Thymus (tissue), 11 donors: ENCODE results near the gene ACTG2. TPM values are rescaled to one million over a fixed set of nuclear protein-coding genes. Genes with fewer than 3 reads are reported as not detected.
"Not testable (repeated sequence)": the region's sequence is repeated elsewhere in the genome, so short reads cannot be mapped to it uniquely, and the experiment has no call there.

Experiments
- DNase-seq, 9 donors: peaks; one replicate each; pipeline ENCODE4 v3.0.0-alpha.2; 2013; ENCODE audit warnings: low spot score in 9 of 9, low read depth in 6 of 9, missing footprints in 1 of 9
- H3K27ac ChIP-seq, 2 donors: one replicate each; pipeline ENCODE4 v1.5.1; 2013; ENCODE audit warnings: control low read depth in 1 of 2, low read depth in 1 of 2, low read length in 1 of 2, mild to moderate bottlenecking in 1 of 2, moderate library complexity in 1 of 2
- H3K27me3 ChIP-seq, 2 donors: one replicate each; pipeline ENCODE4 v1.5.1; 2013; ENCODE audit warnings: low read length in 1 of 2; ENCODE audit not compliant: control insufficient read depth in 2 of 2, insufficient read depth in 1 of 2
- H3K36me3 ChIP-seq, 2 donors: one replicate each; pipeline ENCODE4 v1.5.1; 2013; ENCODE audit warnings: low read length in 1 of 2, mild to moderate bottlenecking in 1 of 2, moderate library complexity in 1 of 2; ENCODE audit not compliant: control insufficient read depth in 2 of 2, insufficient read depth in 2 of 2
- H3K4me1 ChIP-seq, 2 donors: one replicate each; pipeline ENCODE4 v1.5.1; 2013; ENCODE audit warnings: low read length in 2 of 2; ENCODE audit not compliant: control insufficient read depth in 2 of 2, insufficient read depth in 2 of 2
- H3K4me3 ChIP-seq, 2 donors: one replicate each; pipeline ENCODE4 v1.5.1; 2013; ENCODE audit warnings: low read length in 2 of 2, control low read depth in 1 of 2, mild to moderate bottlenecking in 1 of 2
- H3K9me3 ChIP-seq, 2 donors: one replicate each; pipeline ENCODE4 v1.5.1; 2013; ENCODE audit warnings: low read length in 1 of 2, mild to moderate bottlenecking in 1 of 2; ENCODE audit not compliant: control insufficient read depth in 2 of 2, insufficient read depth in 1 of 2
- WGBS: extraction: QIAGEN DNeasy Blood & Tissue Kit; methylation state at CpG from one replicate; pipeline ENCODE4 v1.1.7; 2013; 5-methylcytosine and 5-hydroxymethylcytosine counted together
- polyA plus RNA-seq: library from polyadenylated mRNA; stranded (reverse); fragments of 200-250 nt; gene quantifications from one replicate; pipeline ENCODE4 v1.2.3, GENCODE V29; 2013
- total RNA-seq: library from RNA; stranded (reverse); fragments of 120-200 nt; gene quantifications from one replicate; pipeline ENCODE4 v1.2.4, GENCODE V29; 2013
- donor health status: healthy.

ACTG2 gene
- total and polyA plus RNA-seq, 2 donors = 0.61 to 45.1 TPM

DNA sequence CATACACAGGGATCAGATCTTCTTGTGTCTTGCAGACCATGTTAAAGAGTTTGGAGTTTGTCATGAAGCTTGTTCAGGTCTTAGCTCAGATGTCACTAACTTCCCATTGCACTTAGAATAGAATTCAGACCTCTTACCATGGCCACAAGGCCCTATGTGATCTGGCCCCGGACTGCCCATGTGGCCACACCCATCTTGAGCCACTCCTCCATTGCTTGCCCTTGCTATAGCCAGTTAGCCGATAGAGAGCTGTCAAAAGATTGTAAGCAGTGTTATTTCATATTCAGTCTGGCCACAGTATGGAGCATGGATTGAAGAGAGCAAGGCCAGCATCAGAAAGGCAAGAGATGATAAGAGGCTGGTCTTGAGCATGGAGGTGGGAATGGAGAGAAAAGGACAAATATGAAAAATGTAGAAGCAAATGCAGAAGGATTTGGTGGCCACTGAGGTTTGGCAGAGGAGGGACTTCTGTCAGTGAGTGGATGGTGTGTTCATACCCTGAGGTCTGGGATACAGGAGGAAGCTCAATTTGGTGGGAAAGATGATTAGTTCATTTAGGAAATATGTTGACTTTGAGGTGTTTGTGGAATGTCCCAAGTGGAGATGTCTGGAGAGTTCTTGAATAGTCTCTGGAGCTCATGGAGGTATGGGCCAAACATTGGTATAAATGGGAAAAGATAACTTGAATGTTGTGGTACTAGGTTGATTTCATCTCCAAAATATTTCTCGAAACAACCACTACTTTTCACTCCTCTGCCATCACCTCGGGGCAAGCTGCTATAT, 44.5 kb downstream of the ACTG2 start:
- Histone ChIP-seq H3K27me3 (no peaks in the 10 kb centered on the region), H3K27ac (no peak overlapping the region), H3K36me3 (peaks cover 8 to 55% of the 10 kb centered on the region in 2 donors), H3K4me3 (no peak overlapping the region), H3K9me3 (no peaks in the 10 kb centered on the region), H3K4me1 (peaks cover 3 to 6% of the 10 kb centered on the region in 2 donors)
- WGBS = 96% methylated on average over 4 of the region's 4 CpGs
- DNase-seq = no peak

DNA sequence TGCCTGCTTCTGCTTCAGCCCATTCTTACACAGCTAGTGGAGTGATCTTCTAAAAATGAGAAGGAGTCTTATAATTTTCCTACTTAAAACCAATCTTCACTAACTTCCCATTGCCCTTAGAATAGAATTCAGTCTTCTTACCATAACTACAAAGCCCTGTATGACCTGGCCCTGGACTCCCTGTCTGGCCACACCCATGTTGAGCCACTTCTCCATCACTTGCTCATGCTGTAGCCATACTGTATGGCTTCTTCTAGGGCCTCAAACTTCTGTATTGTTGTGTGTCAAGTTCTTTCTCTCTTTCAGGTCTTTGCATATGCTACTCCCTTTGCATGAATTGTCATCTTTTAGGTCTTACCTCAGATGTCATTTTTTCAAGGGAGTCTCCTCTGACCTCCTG, 45.1 kb downstream of the ACTG2 start:
- H3K4me3 ChIP-seq = no peak overlapping the region

DNA sequence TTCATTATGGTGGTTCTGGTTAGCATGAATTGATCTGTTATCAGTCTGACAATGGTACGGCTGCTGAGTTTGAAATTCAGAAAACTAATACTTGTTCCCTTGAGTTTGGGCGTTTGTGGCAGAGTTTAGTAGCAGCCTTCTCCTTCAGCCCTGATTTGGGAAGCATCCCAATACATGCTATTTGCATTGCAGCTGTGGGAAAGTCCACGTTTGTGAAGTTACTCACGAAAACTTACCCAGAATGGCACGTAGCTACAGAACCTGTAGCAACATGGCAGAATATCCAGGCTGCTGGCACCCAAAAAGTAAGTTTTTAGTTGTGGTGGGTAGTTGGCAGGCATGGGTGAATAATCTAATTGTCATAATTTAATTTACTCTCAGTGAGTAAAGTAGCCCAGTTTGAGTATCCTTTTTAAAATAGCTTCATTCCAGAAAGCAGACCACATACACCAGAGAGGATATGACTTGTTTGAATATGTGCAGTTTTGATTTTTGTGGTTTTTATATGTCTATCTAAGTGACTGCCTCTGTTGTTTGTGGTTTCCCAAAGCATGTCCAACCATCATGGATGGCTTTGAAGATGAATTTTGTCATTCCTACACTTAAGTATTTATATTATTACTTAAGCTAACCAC, 46.0 kb downstream of the ACTG2 start:
- peaks cover 5 to 46% of the 10 kb centered on the region in 2 donors for H3K36me3 ChIP-seq
- peaks cover 3 to 6% of the 10 kb centered on the region in 2 donors for H3K4me1 ChIP-seq
- no peaks in the 10 kb centered on the region for H3K9me3 ChIP-seq
- no peaks in the 10 kb centered on the region for H3K27me3 ChIP-seq
- no peak overlapping the region for H3K4me3 ChIP-seq
- no peak for DNase-seq
- WGBS = 96% methylated on average over 5 of the region's 5 CpGs
- H3K27ac ChIP-seq = no peak overlapping the region

More for the DNA sequence above, 45.1 kb downstream of the ACTG2 start:
- DNase-seq = no peak
- peaks cover 8 to 48% of the 10 kb centered on the region in 2 donors for H3K36me3 ChIP-seq
- H3K9me3 ChIP-seq = no peaks in the 10 kb centered on the region
- H3K4me1 ChIP-seq = peaks cover 3 to 6% of the 10 kb centered on the region in 2 donors
- no peaks in the 10 kb centered on the region for H3K27me3 ChIP-seq
- H3K27ac ChIP-seq = no peak overlapping the region

DNA sequence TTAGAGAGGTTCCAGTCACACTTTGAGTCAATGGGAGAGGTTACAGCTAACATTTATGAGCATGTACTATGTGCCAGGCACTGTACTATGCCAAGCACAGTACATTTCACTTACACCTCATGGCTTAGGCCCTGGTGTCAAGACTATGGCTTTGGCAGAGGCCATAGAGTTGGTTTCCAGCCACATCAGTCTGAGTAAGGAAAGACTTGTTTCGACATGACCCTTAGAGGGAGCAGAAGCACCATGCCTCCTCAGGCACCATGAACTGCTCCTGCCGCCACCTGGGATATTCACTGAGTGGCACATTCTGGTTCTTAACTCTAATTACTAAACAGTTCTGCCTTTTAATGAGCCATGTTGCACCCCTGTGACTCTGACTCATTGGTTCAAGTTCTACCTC, 46.6 kb downstream of the ACTG2 start:
- Histone ChIP-seq H3K27ac (no peak overlapping the region), H3K27me3 (no peaks in the 10 kb centered on the region), H3K4me3 (no peak overlapping the region), H3K36me3 (peaks cover 5 to 52% of the 10 kb centered on the region in 2 donors), H3K9me3 (no peaks in the 10 kb centered on the region), H3K4me1 (peaks cover 3 to 6% of the 10 kb centered on the region in 2 donors)
- peak in 1 of 9 donors; percentile 29 for DNase-seq
- 83% methylated on average over 2 of the region's 2 CpGs for WGBS

DNA sequence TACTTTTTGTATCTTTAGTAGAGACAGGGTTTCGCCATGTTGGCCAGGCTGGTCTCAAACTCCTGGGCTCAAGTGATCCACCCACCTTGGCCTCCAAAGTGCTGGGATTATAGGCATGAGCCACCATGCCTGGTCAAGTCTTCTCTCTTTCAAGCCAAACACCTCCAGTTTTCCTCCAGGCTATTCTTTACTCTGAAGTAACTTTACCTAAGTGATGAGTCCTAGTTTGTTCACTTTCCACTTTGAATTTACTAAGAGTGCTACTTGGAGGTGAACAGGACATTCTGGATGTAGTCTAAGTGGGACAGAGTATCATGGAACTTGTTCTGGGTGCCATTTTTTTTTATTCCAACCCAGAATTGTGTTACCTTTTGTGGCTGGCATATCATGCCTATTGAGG, 47.3 kb downstream of the ACTG2 start:
- H3K27ac ChIP-seq, H3K9me3 ChIP-seq, H3K4me3 ChIP-seq, H3K27me3 ChIP-seq, DNase-seq, H3K4me1 ChIP-seq: not testable (repeated sequence)
- H3K36me3 ChIP-seq = peaks cover 10 to 57% of the 10 kb centered on the region in 2 donors
- 100% methylated on average over 1 of the region's 1 CpG for WGBS

DNA sequence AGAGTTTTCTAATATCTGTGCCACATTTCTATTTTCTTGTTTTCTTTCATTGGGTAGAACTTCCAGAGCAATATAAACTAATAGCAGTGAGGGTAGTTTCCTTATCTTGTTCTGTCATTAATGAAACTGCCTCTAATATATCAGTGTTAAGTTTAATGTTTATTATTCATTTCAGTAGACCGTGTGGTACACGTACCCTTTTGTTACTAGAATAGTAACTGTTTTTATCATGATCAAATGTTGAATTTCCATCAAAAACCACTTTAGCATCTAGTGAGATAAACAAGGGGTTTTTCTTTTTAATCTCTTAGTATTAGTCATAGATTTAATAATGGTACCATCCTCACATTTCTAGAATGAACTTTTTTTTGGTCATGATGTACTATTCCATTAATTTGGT, 49.9 kb downstream of the ACTG2 start:
- no peak for DNase-seq
- Histone ChIP-seq H3K4me1 (peaks cover 3 to 6% of the 10 kb centered on the region in 2 donors), H3K27ac (no peak overlapping the region), H3K4me3 (no peak overlapping the region), H3K36me3 (peaks cover 20 to 60% of the 10 kb centered on the region in 2 donors), H3K9me3 (no peaks in the 10 kb centered on the region), H3K27me3 (no peaks in the 10 kb centered on the region)
- 94% methylated on average over 2 of the region's 2 CpGs for WGBS

DNA sequence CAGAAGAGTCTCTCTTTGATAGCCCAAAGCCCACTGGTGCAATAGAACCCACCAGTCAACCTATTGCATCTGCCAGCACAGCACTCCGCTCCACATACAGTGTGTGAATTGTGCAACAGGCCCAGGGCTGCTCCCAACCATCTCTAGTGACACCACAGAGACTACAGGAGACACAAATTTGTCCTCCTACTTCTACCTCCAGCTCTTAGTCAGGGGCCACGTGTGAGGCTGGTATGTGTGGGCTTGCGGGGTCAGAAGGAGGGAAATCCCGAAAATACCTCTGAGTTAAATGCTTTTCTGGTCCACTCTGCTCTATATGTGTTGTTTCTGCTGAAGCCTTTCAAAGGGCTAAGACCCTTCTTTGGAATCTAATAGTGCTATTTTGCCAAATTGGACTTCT, 51.9 kb downstream of the ACTG2 start:
- no peaks in the 10 kb centered on the region for H3K9me3 ChIP-seq
- no peak for DNase-seq
- no peaks in the 10 kb centered on the region for H3K27me3 ChIP-seq
- peaks cover 0 to under 1% of the 10 kb centered on the region in 2 donors for H3K4me1 ChIP-seq
- no peak overlapping the region for H3K27ac ChIP-seq
- no peak overlapping the region for H3K4me3 ChIP-seq
- H3K36me3 ChIP-seq = peaks cover 31 to 69% of the 10 kb centered on the region in 2 donors
- WGBS = 91% methylated on average over 4 of the region's 4 CpGs

DNA sequence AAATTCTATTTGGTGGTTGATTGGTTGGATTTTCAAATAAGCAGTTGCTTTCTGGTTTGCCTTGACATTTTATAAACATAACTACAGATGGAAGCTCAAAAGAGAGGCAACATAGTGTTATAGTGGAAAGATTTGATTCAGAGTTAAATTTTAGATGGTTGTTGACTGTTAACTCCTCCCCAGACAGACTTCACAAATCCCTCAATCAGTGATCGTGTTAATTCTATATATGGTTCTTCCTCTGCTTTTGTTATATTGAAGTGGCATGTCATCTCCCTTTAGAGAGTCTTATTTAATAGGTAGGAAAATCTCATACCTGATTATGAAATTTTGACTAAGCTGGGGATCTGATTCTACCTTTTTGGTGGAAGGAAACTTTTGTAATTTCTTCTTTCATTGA, 53.4 kb downstream of the ACTG2 start:
- WGBS = 91% methylated on average over 1 of the region's 1 CpG
- Histone ChIP-seq H3K4me3 (no peak overlapping the region), H3K27ac (no peak overlapping the region), H3K27me3 (no peaks in the 10 kb centered on the region), H3K9me3 (no peaks in the 10 kb centered on the region), H3K4me1 (no peaks in the 10 kb centered on the region), H3K36me3 (peaks cover 35 to 74% of the 10 kb centered on the region in 2 donors)
- no peak for DNase-seq

DNA sequence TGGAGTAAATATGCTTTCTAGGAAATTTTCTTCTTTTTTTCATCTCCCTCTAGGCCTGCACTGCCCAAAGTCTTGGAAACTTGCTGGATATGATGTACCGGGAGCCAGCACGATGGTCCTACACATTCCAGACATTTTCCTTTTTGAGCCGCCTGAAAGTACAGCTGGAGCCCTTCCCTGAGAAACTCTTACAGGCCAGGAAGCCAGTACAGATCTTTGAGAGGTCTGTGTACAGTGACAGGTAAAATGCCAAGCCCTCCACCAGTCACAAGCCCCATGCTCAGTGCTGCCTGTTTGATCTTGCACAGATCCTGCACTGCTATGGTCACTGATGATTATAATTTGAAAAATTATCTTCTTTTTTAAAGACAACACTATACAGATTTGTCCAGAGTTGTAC, 53.9 kb downstream of the ACTG2 start:
- DNase-seq = no peak
- Histone ChIP-seq H3K36me3 (peaks cover 39 to 79% of the 10 kb centered on the region in 2 donors), H3K27me3 (no peaks in the 10 kb centered on the region), H3K4me3 (no peak overlapping the region), H3K27ac (no peak overlapping the region), H3K4me1 (no peaks in the 10 kb centered on the region), H3K9me3 (no peaks in the 10 kb centered on the region)
- 98% methylated on average over 3 of the region's 3 CpGs for WGBS
